Sciatic nerve (tissue), 2 donors: ENCODE measurements around the gene GMPPB. TPM values are rescaled to one million over a fixed set of nuclear protein-coding genes. Genes with fewer than 3 reads are reported as not detected.

Source experiments
- ATAC-seq: fragments of 200-7000 bp; cut with Tn5 transposase; one replicate; pipeline ENCODE4 v1.9.1; 2020; ENCODE audit warnings: mild to moderate bottlenecking, moderate library complexity
- DNase-seq: peaks from one replicate; pipeline ENCODE4 v3.0.0-alpha.2; 2020; ENCODE audit warnings: low spot score
- intact Hi-C: fragments of 100-400 bp; cut with DNase I; formaldehyde crosslinking; loops from one replicate; pipeline ENCODE4 v1.14.2; 2022
- total RNA-seq: library from RNA; stranded (reverse); fragmentation: NEBNext Ultra II Directional; extraction: Animal tissue kit (Norgen Biotek cat#: 25700); gene quantifications from one replicate; pipeline ENCODE4 v1.2.1, GENCODE V29; 2021
- donor health status: DM: no; HTN: no; CAD: no.
- donor health status: DM: no; HTN: no; CAD: no.

Gene GMPPB
- total RNA-seq, 1 donor from 2014 or later = 22.0 TPM

- intact Hi-C loops = no loop called here
- DNase-seq = no peak
- ATAC-seq = no peak
Observed at GRCh38 chr3:49683162-49683561, 40.6 kb downstream of the GMPPB start.

GRCh38 chr3:49681543-49681942 is 42.2 kb downstream of the GMPPB start:
- no peak for ATAC-seq
- intact Hi-C loops = no loop called here

GRCh38 chr3:49681232-49681522 is 42.6 kb downstream of the GMPPB start:
- DNase-seq = no peak
- intact Hi-C loops = no loop called here
- ATAC-seq = no peak

More at GRCh38 chr3:49681543-49681942, 42.2 kb downstream of the GMPPB start:
- no peak for DNase-seq

GRCh38 chr3:49680493-49681231 is 43.1 kb downstream of the GMPPB start:
- intact Hi-C loops = no loop called here
- ATAC-seq (no peak), DNase-seq (no peak)

- ATAC-seq = no peak
- intact Hi-C loops = no loop called here
- DNase-seq = no peak
Observed at GRCh38 chr3:49675912-49676311, 47.8 kb downstream of the GMPPB start.

- DNase-seq = no peak
- intact Hi-C loops = loop anchor here (5.0 kb wide), 1 partner anchor 132 kb away; no protein-coding TSS in a partner anchor
- ATAC-seq = no peak
Observed at GRCh38 chr3:49674497-49674983, 49.2 kb downstream of the GMPPB start.

GRCh38 chr3:49673715-49674496 is 49.8 kb downstream of the GMPPB start, which contains the start of gene APEH:
Gene APEH, plus strand, starts transcription at chr3:49674351. Its CDS starts 51 bp downstream, at chr3:49674402.
- ATAC-seq = peak; percentile 97
- intact Hi-C loops = loop anchor here (5.0 kb wide), 1 partner anchor 132 kb away; no protein-coding TSS in a partner anchor
- DNase-seq = peak; percentile 97

GRCh38 chr3:49673121-49673714 is 50.5 kb downstream of the GMPPB start:
- intact Hi-C loops = loop anchor here (5.0 kb wide), 1 partner anchor 131 kb away; no protein-coding TSS in a partner anchor
- DNase-seq (no peak), ATAC-seq (no peak)

GRCh38 chr3:49671291-49672288 is 52.2 kb downstream of the GMPPB start:
- ATAC-seq (no peak), DNase-seq (peak; percentile 68)
- intact Hi-C loops = loop anchor here (5.0 kb wide), 1 partner anchor 129 kb away; no protein-coding TSS in a partner anchor

- ATAC-seq (no peak), DNase-seq (no peak)
- intact Hi-C loops = loop anchor here (5.0 kb wide), 1 partner anchor 129 kb away; no protein-coding TSS in a partner anchor
Observed at GRCh38 chr3:49670940-49671290, 52.8 kb downstream of the GMPPB start.

Other genes starting within 250 kb of the GMPPB start
- 0.62 TPM for gene BSN, start 169.5 kb downstream of the GMPPB start, total RNA-seq
- 51.0 TPM for gene APEH, start 49.6 kb downstream of the GMPPB start, total RNA-seq
- gene MST1, start 34.5 kb downstream of the GMPPB start, total RNA-seq = 20.6 TPM
- gene RNF123, start 34.4 kb downstream of the GMPPB start, total RNA-seq = 37.9 TPM
- gene AMIGO3, start 4.3 kb downstream of the GMPPB start, total RNA-seq = not detected
- gene IP6K1, start 62.6 kb upstream of the GMPPB start, total RNA-seq = 47.6 TPM
- 1.6 TPM for gene CDHR4, start 75.9 kb upstream of the GMPPB start, total RNA-seq
- 7.3 TPM for gene INKA1, start 79.3 kb upstream of the GMPPB start, total RNA-seq
- gene UBA7, start 90.0 kb upstream of the GMPPB start, total RNA-seq = 73.9 TPM
- 4.2 TPM for gene TRAIP, start 132.6 kb upstream of the GMPPB start, total RNA-seq
- gene CAMKV, start 146.0 kb upstream of the GMPPB start, total RNA-seq = not detected
- gene MST1R, start 179.9 kb upstream of the GMPPB start, total RNA-seq = 2.7 TPM
- 9.2 TPM for gene MON1A, start 205.9 kb upstream of the GMPPB start, total RNA-seq
- 148 TPM for gene RBM6, start 216.2 kb upstream of the GMPPB start, total RNA-seq